ENCODE measurements around the gene PHYHIPL.

The PHYHIPL gene

GRCh38 chr10:59135275-59135674 lies 41.2 kb upstream of the PHYHIPL start:
- no peak for TF ChIP-seq CTCF (conservative IDR thresholded peaks at IDR 0.05)
- peak overlapping the region; percentile 57; the same call in 1 of the 2 replicates for H3K27ac ChIP-seq

DNA sequence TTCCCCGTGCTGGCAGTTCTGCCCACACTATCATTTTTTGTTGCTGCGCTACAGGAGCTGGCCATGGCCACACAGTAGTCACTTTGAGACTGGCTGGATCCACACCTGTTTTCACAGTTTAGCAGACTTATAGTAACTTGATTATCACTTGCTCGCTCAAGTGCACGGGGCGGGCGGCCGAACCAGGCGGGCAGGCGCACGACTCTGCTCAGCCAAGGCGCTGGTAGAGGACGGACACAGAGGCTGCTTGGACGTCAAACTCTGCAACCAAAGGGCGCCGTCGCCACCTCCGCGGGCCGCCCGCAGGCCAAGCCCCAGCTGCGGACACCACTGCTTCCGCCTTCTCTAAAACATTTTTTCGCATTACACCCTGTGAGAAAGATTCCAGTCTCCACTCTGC lies 38.4 kb upstream of the PHYHIPL start:
- no peak for TF ChIP-seq CTCF (conservative IDR thresholded peaks at IDR 0.05)

GRCh38 chr10:59143544-59143943 lies 32.9 kb upstream of the PHYHIPL start:
- TF ChIP-seq CTCF (conservative IDR thresholded peaks at IDR 0.05), result no peak
- H3K27ac ChIP-seq, result no peak overlapping the region

More for the DNA sequence above, 38.4 kb upstream of the PHYHIPL start:
- no peak overlapping the region for H3K27ac ChIP-seq

- H3K27ac ChIP-seq, result no peak overlapping the region
- TF ChIP-seq CTCF (conservative IDR thresholded peaks at IDR 0.05), result no peak
Observed at GRCh38 chr10:59148701-59149100, 27.7 kb upstream of the PHYHIPL start.

GRCh38 chr10:59155556-59155955 lies 20.9 kb upstream of the PHYHIPL start:
- TF ChIP-seq CTCF (conservative IDR thresholded peaks at IDR 0.05), result no peak
- no peak overlapping the region for H3K27ac ChIP-seq

DNA sequence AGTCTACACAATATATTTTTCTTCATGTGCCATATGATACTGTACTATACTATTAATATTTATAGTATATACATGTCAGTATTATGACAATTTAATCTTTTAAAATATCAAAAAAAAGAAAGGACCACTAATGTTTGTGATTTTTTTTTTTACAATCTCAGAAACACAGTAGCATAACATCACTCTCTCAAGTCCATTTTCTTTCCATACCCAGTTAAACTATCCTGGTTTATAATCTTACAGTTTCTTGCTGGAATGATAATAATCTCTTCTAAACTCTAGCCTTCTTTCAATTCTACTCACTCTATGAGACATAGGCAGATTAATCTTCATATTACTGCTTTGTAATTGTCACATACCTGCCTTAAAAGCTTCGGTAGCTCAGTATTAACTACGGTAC lies 8.9 kb upstream of the PHYHIPL start:
- TF ChIP-seq CTCF (conservative IDR thresholded peaks at IDR 0.05), result no peak
- H3K27ac ChIP-seq, result no peak overlapping the region

DNA sequence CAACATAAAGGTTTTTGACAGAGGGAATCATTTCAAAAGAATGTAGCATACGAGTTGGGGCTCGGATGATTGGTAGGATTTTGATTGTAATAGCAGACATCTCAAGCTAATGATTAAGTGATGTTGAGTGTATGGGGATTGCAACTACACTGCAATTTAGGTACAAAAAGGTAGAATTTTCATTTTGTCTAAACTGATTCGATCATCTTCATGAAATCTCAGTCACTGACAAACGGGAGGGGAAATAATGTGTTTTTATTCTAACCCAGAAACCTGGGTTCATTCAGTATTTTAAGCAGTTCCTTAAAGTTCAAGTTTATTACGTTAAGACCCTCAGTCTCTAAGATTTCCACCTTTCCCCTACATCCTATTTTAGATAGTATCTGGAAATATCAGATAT lies 3.9 kb upstream of the PHYHIPL start:
- no peak overlapping the region for H3K27ac ChIP-seq
- TF ChIP-seq CTCF (conservative IDR thresholded peaks at IDR 0.05), result no peak

DNA sequence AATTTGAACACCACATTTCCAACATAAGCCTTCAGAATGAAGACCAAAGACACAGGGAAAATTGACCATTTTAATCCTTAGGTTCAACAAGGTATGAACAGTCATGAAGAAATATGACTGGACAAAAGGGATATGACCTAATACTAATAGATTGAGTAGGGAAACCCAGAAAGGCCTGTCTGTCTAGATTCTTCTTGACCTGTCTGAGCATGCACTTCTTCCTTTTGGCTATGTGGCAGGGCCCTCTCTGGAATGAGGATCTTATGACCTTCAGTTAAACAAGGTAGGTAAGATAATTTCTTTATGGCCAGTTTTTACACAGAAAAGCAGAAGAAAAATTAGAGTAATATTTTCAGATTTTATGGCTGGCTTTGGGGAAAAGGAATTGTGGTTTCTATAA lies 3.0 kb upstream of the PHYHIPL start:
- H3K27ac ChIP-seq, result no peak overlapping the region
- no peak for TF ChIP-seq CTCF (conservative IDR thresholded peaks at IDR 0.05)

Data from VCaP (cell line).